Activated effector memory CD4-positive, alpha-beta T cell treated with Interleukin-2 at 50 U/mL for 16 hours (primary cell): ENCODE results near the gene RPAP2.
"Not testable (repeated sequence)": the region's sequence is repeated elsewhere in the genome, so short reads cannot be mapped to it uniquely, and the experiment has no call there.

Experiments
- DNase-seq: peaks from one replicate; pipeline ENCODE4 v3.0.0-alpha.2; 2020

Gene RPAP2

DNA sequence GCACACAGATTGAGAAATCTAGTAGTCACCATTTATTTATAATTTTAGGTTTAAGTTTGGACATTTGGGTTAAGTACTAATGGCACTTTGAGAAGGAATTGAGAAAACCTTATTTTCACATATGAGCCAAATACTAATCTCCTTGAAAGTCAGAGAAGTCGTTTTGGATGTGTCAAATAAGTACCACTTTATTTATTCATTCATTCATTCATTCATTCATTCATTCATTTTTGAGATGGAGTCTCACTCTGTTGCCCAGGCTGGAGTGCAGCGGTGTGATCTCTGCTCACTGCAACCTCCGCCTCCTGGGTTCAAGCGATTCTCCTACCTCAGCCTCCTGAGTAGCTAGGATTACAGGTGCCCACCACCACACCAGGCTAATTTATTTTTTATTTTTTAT lies 79.1 kb downstream of the RPAP2 start:
- not testable (repeated sequence) for DNase-seq

DNA sequence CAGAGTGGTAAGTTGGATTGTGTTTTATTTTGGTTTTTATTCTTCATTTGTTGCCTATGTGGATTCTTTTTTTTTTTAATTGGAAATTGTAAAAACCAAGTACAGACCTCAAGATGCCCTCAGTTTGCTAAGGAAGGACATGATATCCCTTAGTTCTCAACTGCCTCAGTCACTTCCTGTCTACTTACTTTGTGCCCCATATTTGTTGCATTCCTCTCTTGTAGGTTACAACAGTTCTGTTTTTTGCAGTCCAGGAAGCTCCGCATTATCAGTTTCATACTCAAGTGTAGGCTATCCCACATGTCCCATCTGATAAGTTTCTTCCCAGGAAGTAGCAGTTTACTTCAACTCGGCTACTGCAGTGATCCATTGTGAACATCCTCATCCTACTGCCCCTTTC lies 82.0 kb downstream of the RPAP2 start:
- no peak for DNase-seq

DNA sequence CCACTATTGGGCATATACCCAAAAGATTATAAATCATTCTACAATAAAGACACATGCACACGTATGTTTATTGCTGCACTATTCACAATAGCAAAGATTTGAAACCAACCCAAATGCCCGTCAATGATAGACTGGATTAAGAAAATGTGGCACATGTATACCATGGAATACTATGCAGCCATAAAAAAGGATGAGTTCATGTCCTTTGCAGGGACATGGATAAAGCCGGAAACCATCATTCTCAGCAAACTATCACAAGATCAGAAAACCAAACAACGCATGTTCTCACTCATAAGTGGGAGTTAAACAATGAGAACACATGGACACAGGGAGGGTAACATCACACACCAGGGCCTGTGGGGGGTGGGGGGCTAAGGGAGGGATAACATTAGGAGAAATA lies 95.1 kb downstream of the RPAP2 start:
- not testable (repeated sequence) for DNase-seq

DNA sequence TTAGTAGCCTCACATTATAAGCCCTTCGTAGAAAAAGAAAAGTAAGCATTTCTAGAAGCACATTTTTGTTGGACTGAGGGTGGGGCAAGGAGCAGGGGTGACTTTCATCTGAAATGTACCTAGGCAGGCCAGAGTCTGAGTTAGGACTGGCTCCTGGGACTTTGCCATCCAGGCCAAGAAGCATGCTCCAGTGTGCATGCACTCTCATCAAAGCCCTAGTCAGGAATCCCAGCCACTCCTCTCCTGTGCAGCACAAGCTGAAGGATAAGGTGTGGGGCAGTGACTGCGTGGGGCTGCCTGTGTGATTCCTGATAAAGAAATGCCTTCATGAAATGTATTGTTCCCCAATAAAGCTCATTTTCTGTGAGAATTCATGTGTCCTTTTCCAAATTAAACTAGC lies 99.7 kb downstream of the RPAP2 start:
- no peak for DNase-seq

DNA sequence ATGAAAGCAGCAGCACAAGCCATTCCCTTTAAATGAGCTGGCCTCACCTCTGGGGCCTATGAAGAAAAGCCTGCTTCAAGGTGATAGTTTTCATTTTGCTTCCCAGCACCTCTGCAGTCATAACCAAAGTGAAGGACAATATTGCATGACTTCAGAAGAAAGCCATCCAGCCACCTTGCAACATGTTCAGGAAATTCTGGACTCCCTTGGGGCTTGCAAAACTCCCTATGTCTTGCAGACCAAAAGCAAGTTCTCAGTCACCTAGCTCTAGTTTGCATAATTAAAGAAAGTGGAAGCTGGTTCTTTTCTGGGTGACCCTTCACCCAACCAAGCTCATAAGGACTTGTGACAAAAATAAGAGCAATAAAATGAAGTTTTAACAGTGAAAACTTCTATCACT lies 100.2 kb downstream of the RPAP2 start:
- no peak for DNase-seq

GRCh38 chr1:92404661-92405060 lies 105.8 kb downstream of the RPAP2 start:
- DNase-seq: no peak

DNA sequence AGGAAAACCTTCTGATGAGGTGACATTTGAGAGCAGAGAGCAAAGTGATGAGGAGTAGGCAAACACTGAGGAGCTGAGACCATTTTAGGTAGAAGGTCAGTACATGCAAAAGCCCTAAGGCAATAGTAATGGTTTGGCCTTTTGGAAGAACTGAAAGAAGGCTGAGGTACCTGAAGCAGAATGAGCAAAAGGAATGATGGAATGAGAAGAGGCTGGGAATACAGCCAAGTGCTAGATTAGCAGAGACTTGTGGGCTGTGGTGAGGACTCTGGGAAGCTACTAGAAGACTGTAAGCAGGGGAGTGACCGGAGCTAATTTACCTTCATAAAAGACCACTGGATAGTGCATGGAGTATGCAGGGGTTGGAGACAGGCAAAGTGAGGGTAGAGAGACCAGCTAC lies 110.0 kb downstream of the RPAP2 start:
- no peak for DNase-seq

GRCh38 chr1:92409946-92410549 lies 111.2 kb downstream of the RPAP2 start:
- DNase-seq: no peak

- peak; percentile 29 for DNase-seq
Observed at GRCh38 chr1:92410706-92411105, 111.8 kb downstream of the RPAP2 start.

DNA sequence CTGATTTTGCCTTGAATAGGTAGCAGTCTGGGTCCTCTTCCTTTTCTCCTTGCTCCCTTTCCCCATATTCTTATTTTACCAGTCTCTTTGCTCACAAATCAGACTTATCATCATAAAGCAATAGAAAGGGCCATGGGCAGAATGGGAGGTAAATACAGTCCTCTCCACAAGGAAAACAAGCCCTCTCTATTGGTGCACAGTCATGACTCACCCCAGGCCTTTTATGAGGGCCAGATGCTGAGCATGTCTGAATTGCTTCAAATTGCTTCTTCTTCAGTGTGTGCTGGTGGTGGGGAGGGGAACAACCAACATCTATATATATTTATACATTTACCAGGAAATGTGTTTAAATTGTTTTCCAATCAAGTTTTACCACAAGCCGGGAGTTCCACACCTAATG lies 112.7 kb downstream of the RPAP2 start:
- no peak for DNase-seq

- DNase-seq: no peak
Observed at GRCh38 chr1:92419642-92420041, 120.8 kb downstream of the RPAP2 start.

- no peak for DNase-seq
Observed at GRCh38 chr1:92424381-92424780, 125.5 kb downstream of the RPAP2 start.

DNA sequence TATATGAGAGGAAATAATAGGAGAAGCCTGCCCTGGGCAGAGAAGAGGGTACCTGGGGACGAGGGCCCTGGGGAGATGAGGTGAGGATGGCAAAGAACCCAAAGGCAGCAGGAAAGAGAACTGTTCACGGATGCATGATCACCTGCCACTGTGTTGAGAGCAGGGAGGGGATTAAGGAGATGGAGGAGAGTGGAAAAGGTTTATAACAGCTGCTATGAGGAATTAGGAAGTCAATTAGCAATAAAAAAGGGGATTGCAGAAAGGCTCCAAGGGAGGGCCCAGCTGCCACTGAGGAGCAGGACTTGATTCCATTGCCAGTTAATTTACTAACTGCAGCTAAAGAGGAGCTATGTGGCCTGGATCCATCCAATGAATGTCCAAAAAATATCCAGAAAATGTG lies 126.8 kb downstream of the RPAP2 start:
- DNase-seq: no peak

DNA sequence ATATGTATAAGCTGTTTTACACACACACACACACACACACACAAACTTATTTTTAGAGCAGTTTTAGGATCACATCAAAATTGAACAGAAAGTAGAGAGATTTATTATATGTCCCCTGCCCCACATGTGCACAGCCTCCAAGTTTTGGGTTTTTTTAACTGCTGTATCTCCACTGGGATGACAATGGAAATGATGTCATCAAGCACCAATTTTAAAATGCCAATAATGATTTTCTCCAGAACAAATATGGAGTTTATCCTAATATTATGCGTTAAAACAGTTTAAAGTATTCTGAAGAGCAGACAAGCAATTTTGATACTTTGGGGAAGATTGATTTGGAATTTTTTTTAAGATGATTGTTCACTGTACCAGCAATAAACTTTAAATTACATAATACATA lies 131.2 kb downstream of the RPAP2 start:
- no peak for DNase-seq

- not testable (repeated sequence) for DNase-seq
Observed at GRCh38 chr1:92434572-92434971, 135.7 kb downstream of the RPAP2 start.

- DNase-seq: no peak
Observed at GRCh38 chr1:92439291-92439690, 140.4 kb downstream of the RPAP2 start.

GRCh38 chr1:92441316-92441696 lies 142.4 kb downstream of the RPAP2 start:
- no peak for DNase-seq

GRCh38 chr1:92441697-92442342 lies 143.0 kb downstream of the RPAP2 start:
- no peak for DNase-seq

DNA sequence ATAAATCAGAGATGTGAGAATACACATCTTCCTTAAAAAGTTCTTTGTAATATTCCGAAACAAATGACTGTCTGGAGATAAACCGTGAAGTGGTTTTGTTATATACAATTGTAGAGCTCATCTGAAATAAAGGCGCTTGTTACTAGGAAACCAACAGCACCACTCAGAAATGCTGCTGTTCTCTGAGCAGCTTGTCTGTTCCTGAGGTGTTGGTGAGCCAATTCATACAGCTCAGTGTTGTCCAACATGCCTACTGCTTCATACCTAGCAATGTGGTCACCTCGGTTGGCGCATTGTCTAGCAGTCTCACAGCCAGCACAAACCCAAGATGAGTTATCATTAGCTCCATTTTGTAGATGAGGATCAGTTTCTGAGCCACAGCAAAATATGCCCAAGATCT lies 143.5 kb downstream of the RPAP2 start:
- DNase-seq: no peak

- no peak for DNase-seq
Observed at GRCh38 chr1:92443893-92444292, 145.0 kb downstream of the RPAP2 start.

DNA sequence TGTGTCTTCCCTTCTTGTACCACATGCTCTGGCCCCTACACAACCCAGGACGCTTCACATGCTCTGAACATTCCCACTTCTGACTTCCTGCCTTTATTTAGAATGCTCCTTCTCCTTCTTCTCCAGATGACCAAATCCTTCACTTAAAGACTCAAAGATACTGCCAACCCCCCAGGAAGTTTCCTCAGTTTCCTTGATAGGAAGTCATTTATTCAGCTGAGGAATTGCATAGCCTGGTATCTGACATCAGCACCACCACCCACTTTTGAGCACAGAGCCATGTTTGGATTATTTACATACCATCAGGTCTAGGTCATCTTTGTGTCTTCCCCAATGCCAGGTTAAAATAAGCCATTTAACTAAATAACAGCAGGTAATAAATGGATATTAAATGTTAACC lies 145.5 kb downstream of the RPAP2 start:
- no peak for DNase-seq

GRCh38 chr1:92445865-92446264 lies 147.0 kb downstream of the RPAP2 start:
- no peak for DNase-seq

DNA sequence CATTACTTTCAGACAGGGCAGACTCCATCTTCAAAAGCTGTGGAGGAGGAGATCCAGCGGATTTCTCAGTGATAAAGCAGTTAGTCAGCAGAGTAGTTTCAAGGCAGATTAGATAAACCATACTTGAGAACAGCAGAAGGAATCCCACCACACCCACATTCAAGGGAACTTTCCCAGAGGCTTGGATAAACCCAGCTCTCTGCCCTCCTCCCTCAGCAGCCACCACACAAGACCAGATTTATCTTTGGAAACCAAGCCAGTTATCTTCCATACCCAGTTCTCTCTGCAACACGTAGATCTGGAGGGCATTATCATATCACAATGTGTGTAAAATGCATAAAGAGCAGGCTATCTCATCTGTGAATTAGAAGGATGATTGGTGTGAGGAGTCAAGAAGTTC lies 147.7 kb downstream of the RPAP2 start:
- DNase-seq: no peak

DNA sequence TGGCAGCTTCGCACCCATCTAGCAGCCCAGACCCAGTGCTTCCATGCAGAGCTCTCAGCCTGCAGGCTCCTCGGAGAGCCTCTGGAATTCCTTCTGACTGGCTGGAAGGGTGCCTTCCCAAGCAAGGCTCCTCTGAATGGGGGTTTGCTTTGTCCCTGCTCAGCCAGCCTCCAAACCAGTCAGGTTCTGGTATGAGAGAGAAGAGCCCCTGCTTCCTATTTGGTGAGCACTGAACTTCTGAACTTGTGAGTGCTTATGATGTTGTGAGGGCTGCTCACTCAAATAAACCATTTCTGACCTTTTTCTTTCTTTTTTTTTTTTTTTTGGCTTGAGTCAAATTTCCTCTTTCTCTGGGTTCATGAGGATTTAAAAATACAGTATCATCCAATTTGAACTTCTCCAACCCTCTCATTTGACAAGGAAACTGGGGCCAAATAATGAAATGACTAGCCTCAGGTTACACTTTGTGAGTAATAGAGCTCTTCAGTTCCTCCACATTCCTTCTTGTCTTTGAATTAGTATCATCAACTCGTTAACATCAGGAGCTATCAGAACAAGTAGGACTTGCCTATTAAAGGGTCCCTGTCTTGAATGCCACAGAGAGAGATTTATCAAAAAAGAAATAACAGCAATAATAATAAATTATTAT lies 148.3 kb downstream of the RPAP2 start:
- no peak for DNase-seq

DNA sequence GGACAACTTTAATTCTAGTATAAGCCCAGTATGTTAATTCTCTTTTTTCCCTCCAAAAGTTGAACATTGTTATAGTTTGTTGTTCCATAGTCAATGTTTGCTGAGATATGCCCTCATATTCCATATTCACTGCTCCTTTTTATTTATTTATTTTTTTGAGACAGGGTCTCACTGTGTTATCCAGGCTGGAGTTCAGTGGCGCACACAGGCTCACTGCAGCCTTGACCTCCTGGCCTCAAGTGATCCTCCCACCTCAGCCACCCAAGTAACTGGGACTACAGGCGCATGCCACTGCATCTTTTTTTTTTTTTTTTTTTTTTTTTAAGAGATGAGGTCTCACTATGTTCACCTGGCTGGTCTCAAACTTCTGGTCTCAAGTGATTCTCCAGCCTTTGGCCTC lies 149.1 kb downstream of the RPAP2 start:
- DNase-seq: no peak
